ENCODE data around the gene WDFY4.

WDFY4 gene

GRCh38 chr10:48773580-48773979, 88.9 kb downstream of the WDFY4 start:
- DNase-seq = no peak

GRCh38 chr10:48774416-48775205, 89.9 kb downstream of the WDFY4 start:
- DNase-seq = no peak

- DNase-seq = no peak
These were observed 90.5 kb downstream of the WDFY4 start for GRCh38 chr10:48775206-48775517.

- DNase-seq = no peak
These were observed 91.4 kb downstream of the WDFY4 start for GRCh38 chr10:48776005-48776522.

DNA sequence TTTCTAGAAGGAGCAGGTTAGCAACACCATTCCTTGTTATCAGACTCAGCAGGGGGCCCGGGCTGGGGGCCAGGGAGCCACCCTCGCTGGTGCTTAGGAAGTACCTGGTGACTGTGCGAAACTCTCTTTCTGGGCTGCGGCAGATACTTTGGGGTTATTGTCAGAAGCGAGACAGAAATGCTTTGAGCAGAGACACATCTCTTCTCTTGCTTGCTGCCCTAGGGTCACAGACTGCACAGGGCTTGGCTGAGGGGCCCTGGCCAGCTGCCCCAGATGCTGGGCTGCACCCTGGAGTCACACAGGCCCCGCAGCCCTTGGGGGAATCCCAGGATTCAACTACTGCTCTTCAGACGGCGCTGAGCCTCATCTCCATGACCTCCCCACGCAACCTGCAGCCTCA, 91.9 kb downstream of the WDFY4 start:
- DNase-seq = no peak

DNA sequence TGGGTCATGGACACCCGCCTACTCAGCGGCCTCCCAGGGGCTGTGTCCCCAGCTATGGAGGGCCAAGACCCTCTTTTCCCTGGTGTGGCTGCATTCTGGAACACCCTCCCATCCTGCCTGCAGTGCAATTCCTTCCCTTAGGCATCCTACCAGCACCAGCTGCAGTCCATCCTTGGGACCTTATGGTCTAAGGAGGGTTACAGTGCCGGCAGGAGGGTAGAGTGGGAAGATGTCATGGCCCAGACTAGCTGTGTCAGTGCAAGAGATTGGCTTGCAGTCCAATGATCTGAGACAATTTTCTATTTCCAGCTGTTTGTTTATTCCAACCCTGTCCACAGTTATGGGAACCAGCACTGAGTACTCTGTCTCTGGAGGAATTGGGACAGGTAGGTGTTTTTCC, 92.4 kb downstream of the WDFY4 start:
- no peak for DNase-seq

DNA sequence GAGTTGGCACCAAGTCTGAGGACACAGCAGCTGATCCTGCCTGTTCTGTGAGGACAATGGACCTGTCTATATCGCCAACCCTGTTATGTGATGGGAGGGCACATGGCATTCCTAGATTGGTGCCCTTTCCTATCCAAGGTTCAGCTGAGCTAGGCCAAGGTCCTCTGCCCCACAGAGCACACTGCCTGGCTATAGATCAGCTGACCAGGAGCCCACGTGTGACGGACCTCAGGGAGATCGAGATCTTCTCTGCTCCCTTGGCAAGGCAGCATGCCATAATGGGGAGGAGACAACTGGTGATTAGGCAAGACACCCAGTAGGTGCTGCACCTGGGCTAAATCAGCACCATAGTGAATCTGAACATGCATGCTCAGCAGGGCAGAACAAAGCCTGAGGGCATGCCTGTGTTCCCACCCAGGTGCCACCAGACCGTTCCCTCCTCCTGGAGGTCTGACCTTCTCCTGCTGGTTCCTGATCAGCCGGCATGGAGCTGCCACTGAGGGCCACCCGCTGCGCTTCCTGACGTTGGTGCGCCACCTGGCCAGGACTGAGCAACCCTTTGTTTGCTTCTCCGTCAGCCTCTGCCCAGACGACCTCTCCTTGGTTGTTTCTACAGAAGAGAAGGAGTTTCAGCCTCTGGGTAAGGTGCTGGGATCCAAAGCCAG, 93.7 kb downstream of the WDFY4 start:
- no peak for DNase-seq

GRCh38 chr10:48779077-48779476, 94.4 kb downstream of the WDFY4 start:
- no peak for DNase-seq

GRCh38 chr10:48779546-48780152, 95.0 kb downstream of the WDFY4 start:
- DNase-seq = no peak

- no peak for DNase-seq
These were observed 95.7 kb downstream of the WDFY4 start for GRCh38 chr10:48780341-48780740.

GRCh38 chr10:48782386-48782785, 97.7 kb downstream of the WDFY4 start:
- peak; percentile 11 for DNase-seq

- no peak for DNase-seq
These were observed 99.4 kb downstream of the WDFY4 start for GRCh38 chr10:48784031-48784430.

DNA sequence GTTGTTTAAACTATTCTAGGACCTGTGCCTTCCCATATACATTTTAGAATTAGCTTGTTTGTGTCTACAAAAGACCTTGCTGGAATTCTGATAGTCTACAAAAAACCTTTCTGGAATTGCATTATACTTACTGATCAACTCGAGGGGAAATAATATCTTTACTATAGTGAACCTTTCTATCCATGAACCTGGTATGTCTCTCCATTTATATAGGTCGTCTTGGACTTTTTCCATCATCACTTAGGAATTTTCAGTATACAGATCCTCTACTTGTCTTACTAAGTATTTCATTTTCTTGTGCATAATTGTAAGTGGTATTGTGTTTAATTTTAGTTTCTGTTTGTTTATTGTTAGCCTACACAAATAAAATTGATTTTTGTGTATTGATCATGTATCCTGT, 101.1 kb downstream of the WDFY4 start:
- no peak for DNase-seq

DNA sequence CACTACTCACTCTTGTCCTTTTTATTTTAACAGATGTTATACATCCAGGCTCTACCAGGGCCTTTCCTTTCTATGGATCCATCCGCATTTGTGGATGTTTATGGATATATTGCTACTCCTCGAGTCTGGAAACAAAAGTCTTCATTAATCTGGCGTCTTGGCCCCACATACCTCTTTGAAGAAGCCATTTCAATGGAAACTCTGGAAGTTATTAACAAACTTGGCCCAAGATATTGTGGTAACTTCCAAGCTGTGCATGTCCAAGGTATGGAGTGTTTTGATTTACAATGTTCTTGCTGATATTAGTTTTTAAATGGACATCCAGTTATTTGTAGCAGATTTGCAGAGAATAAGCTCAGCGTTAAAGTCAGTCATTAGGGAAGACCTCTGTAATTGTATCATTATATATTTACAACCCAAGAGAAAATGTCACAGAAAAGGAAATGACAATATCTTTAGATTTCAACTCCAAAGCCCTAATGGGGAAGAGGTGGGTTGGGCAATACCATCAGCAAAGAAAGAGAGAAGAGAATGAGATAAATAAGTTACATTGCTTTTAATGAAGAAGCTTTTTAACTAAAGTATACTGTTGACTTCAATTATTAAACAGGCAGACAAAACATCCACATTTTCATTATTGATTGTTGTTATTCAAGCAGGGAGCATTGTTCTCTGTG, 102.1 kb downstream of the WDFY4 start:
- peak; percentile 6 for DNase-seq

- DNase-seq = no peak
These were observed 103.9 kb downstream of the WDFY4 start for GRCh38 chr10:48788554-48788953.

DNA sequence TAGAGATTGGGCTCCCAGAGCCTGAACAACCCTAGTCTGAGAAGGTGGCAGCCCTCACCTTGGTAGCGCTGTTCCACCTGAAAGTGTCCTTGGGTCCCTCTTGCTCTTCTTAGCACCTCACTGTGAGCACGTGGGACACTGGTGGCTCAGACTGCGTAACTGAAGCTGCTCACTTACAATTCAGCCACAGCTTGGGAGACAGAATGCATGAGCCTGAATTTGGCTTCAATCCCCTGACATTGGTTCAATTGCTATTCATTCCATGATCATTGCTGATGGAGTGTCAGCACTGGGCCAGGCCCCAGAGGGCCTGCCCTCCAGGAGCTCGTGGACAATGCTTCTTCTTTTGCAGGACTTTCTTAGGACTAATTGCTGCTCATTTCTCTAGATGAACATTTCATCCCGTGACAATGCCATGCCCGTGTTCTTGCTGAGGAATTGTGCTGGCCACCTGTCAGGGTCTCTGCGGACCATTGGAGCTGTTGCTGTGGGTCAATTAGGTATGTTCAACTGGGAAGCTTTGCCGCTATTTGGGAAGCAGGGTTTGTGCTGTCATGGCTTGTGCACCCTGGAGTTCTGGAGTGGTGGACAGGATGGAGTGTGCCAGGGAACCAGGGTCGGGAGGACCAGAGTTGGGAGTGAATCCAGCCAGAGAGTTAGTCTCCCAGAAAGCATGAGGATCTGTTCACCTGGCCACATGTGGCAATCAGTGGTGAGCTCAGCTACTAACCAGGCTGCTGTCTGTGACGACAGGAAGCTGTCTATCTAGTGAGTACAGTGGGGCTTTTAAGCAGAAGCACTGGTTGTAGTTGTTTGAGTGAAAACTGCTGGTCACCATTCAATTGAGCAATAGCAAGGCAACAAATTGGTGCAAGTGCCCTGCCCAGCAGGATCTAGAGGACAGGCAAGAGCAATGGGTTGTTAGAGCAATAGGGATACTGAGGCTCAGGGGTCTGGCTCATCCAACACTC, 105.1 kb downstream of the WDFY4 start:
- DNase-seq = no peak

DNA sequence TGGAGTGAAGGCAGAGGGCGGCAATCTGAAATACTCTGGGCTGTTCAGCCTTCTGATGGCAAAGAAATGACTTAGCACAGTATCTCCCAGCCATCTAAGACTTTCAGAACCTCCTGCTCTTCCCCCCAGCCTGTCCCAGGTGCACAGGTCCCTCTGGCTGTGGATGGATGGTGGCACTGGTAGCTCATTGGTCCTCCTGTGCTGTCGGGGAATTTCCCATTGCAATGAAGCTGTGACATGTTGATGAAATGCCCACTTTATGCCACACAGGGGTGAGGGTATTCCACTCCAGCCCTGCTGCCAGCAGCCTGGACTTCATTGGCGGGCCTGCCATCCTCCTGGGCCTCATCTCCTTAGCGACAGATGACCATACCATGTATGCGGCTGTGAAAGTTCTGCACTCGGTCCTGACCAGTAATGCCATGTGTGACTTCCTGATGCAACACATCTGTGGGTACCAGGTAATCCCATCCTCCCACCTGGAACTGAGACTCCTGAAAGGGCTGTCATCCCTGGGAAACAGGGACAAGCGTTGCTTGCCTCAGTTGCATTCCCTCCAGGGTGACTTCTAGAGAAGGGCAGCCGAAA, 105.9 kb downstream of the WDFY4 start:
- no peak for DNase-seq

DNA sequence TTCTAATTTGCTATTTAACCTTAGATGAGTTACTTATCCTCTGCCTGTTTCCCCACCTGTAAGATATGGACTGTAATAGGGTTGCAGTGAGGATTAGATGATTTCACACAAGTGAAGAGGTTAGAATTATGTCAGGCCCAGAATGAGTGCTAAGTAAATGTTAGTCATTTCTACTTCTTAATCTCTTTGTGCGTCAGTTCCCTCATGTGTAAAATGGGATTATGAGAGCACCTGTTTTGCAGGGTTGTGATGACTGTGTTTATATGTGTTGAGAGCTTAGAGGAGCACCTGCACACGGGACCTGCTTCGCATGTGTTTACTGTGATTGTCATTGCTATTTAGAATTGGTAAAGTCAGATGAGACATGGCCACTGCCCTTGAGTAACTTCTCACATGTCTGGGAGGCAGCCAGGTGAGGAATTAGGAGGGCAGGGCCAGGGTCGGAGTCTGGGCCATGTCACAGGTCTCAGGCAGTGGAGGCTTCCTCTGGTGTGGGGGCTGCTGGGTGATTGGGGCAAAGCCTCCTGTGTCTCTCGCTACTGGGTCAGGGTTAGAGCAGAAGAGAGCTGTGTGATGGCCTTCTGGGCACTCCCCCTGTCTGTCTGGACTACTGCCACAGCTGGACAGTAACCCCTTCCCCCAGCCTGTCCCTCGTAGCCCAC, 106.7 kb downstream of the WDFY4 start:
- DNase-seq = no peak

GRCh38 chr10:48792121-48792520, 107.4 kb downstream of the WDFY4 start:
- no peak for DNase-seq

DNA sequence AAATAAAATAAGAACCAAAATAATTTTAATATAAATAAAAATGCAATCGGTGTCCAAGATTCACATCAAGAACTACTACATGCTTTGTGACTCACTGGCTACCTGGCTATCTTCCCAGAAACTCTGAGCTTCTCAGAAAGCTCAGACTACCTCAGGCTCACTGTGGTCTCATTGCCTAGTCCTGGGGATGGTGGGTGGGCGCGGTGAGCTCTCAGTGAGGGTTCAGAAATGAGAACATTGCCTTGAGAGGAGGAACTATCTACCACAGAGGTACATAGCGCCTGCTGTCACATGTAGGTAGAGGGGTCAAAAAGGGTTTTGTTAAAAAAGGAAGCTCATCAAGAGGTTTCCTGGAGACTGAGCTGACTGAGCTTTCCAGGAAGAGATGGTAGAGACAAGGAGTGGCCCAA, 108.0 kb downstream of the WDFY4 start:
- no peak for DNase-seq

DNA sequence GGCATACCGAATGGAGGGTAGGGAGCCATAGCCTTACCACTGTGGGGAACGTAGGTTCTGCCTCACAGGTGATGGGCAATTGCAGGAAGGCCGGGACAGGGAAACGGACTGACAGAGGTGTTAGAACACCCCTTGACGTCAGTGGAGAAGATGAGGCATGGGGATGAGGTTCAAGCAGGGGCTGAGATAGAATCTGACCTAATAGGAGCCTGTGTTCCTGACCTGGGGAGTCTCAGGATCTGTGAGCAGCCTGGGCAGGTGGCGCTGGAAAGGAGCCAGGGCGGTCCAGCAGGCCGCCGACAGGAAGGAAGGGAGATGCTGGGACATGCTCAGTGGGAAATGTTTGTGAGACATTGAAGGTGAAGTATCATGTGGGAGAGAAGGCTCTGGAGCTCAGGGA, 109.4 kb downstream of the WDFY4 start:
- DNase-seq = no peak
